ENCODE data around the gene SMCO4. TPM values are rescaled to one million over a fixed set of nuclear protein-coding genes. Genes with fewer than 3 reads are reported as not detected.
"Not testable (repeated sequence)": the region's sequence is repeated elsewhere in the genome, so short reads cannot be mapped to it uniquely, and the experiment has no call there.

SMCO4 gene
- total RNA-seq, 1 donor from 2014 or later: 2.6 TPM

- Histone ChIP-seq H3K4me3 (ENCODE audit: low read length in 3 of 3) (no peak overlapping the region), H3K9me3 (ENCODE audit: control insufficient read depth in 3 of 3, low read length in 3 of 3) (no peaks in the 10 kb centered on the region), H3K27me3 (ENCODE audit: control insufficient read depth in 3 of 3, insufficient read depth in 3 of 3, low read length in 3 of 3) (no peaks in the 10 kb centered on the region), H3K9ac (ENCODE audit: low read depth in 1 of 3, low read length in 3 of 3) (no peak overlapping the region), H3K36me3 (ENCODE audit: control insufficient read depth in 3 of 3, insufficient read depth in 3 of 3, low read length in 3 of 3) (no peaks in the 10 kb centered on the region), H3K4me1 (ENCODE audit: control insufficient read depth in 3 of 3, insufficient read depth in 3 of 3, low read length in 3 of 3) (no peaks in the 10 kb centered on the region), H3K27ac (ENCODE audit: low read depth, low read length) (no peak overlapping the region)
These were observed 78.2 kb downstream of the SMCO4 start for GRCh38 chr11:93464927-93465540.

DNA sequence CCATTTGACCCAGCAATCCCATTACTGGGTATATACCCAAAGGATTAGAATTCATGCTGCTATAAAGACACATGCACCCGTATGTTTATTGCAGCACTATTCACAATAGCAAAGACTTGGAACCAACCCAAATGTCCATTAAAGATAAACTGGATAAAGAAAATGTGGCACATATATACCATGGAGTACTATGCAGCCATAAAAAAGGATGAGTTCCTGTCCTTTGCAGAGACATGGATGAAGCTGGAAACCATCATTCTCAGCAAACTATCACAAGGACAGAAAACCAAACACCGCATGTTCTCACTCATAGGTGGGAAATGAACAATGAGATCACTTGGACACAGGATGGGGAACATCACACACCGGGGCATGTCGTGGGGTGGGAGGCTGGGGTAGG lies 79.5 kb downstream of the SMCO4 start:
- not testable (repeated sequence) for H3K36me3 ChIP-seq (ENCODE audit: control insufficient read depth in 3 of 3, insufficient read depth in 3 of 3, low read length in 3 of 3); H3K4me3 ChIP-seq (ENCODE audit: low read length in 3 of 3); H3K9ac ChIP-seq (ENCODE audit: low read depth in 1 of 3, low read length in 3 of 3); H3K4me1 ChIP-seq (ENCODE audit: control insufficient read depth in 3 of 3, insufficient read depth in 3 of 3, low read length in 3 of 3); H3K27me3 ChIP-seq (ENCODE audit: control insufficient read depth in 3 of 3, insufficient read depth in 3 of 3, low read length in 3 of 3); H3K9me3 ChIP-seq (ENCODE audit: control insufficient read depth in 3 of 3, low read length in 3 of 3); H3K27ac ChIP-seq (ENCODE audit: low read depth, low read length)

GRCh38 chr11:93458286-93458685 lies 84.9 kb downstream of the SMCO4 start:
- Histone ChIP-seq H3K4me3 (ENCODE audit: low read length in 3 of 3) (no peak overlapping the region), H3K9me3 (ENCODE audit: control insufficient read depth in 3 of 3, low read length in 3 of 3) (no peaks in the 10 kb centered on the region), H3K36me3 (ENCODE audit: control insufficient read depth in 3 of 3, insufficient read depth in 3 of 3, low read length in 3 of 3) (no peaks in the 10 kb centered on the region), H3K27me3 (ENCODE audit: control insufficient read depth in 3 of 3, insufficient read depth in 3 of 3, low read length in 3 of 3) (no peaks in the 10 kb centered on the region), H3K9ac (ENCODE audit: low read depth in 1 of 3, low read length in 3 of 3) (no peak overlapping the region), H3K27ac (ENCODE audit: low read depth, low read length) (no peak overlapping the region), H3K4me1 (ENCODE audit: control insufficient read depth in 3 of 3, insufficient read depth in 3 of 3, low read length in 3 of 3) (no peaks in the 10 kb centered on the region)

DNA sequence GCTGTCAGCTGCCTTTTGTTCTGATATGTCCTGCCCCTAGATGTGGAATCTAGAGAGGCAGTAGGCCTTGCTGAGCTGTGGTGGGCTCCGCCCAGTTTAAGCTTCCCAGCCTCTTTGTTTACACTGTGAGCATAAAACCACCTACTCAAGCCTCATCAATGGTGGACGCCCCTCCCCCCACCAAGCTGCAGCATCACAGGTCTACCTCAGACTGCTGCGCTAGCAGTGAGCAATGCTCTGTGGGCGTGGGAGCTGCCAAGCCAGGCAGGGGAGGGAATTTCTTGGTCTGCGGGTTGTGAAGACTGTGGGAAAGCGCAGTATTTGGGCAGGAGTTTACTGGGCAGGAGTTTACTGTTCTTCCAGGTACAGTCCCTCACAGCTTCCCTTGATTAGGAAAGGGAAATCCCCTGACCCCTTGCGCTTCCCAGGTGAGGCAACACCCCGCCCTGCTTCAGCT lies 98.5 kb downstream of the SMCO4 start:
- Histone ChIP-seq H3K27ac (ENCODE audit: low read depth, low read length) (no peak overlapping the region), H3K4me3 (ENCODE audit: low read length in 3 of 3) (no peak overlapping the region), H3K4me1 (ENCODE audit: control insufficient read depth in 3 of 3, insufficient read depth in 3 of 3, low read length in 3 of 3) (no peaks in the 10 kb centered on the region), H3K9me3 (ENCODE audit: control insufficient read depth in 3 of 3, low read length in 3 of 3) (no peaks in the 10 kb centered on the region), H3K27me3 (ENCODE audit: control insufficient read depth in 3 of 3, insufficient read depth in 3 of 3, low read length in 3 of 3) (no peaks in the 10 kb centered on the region), H3K36me3 (ENCODE audit: control insufficient read depth in 3 of 3, insufficient read depth in 3 of 3, low read length in 3 of 3) (no peaks in the 10 kb centered on the region), H3K9ac (ENCODE audit: low read depth in 1 of 3, low read length in 3 of 3) (no peak overlapping the region)

DNA sequence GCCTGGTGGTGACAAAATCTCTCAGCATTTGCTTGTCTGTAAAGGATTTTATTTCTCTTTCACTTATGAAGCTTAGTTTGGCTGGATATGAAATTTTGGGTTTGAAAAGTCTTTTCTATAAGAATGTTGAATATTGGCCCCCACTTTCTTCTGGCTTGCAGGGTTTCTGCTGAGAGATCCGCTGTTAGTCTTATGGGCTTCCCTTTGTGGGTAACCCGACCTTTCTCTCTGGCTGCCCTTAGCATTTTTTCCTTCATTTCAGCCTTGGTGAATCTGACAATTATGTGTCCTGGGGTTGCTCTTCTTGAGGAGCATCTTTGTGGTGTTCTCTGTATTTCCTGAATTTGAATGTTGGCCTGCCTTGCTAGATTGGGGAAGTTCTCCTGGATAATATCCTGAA lies 100.0 kb downstream of the SMCO4 start:
- not testable (repeated sequence) for H3K9me3 ChIP-seq (ENCODE audit: control insufficient read depth in 3 of 3, low read length in 3 of 3); H3K4me1 ChIP-seq (ENCODE audit: control insufficient read depth in 3 of 3, insufficient read depth in 3 of 3, low read length in 3 of 3); H3K27me3 ChIP-seq (ENCODE audit: control insufficient read depth in 3 of 3, insufficient read depth in 3 of 3, low read length in 3 of 3); H3K9ac ChIP-seq (ENCODE audit: low read depth in 1 of 3, low read length in 3 of 3); H3K27ac ChIP-seq (ENCODE audit: low read depth, low read length); H3K4me3 ChIP-seq (ENCODE audit: low read length in 3 of 3); H3K36me3 ChIP-seq (ENCODE audit: control insufficient read depth in 3 of 3, insufficient read depth in 3 of 3, low read length in 3 of 3)

DNA sequence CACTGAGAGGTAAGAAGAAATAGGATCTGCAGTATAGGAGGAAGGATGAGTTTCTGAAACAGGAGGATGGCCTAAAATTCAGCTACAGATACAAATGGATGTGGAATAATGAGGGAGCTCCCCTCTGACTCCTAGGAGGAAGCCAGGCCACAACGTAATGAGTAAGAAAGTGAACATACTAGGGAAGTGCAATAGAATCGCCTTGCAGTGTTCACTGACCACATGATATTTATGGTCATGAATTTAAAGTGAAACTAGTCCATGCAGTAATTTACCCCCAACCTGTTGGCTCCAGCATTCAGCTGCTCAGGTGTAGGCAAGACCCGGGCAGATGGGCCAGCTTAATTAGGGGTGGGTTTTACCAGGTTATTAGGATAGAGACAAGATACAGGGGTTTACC lies 110.9 kb downstream of the SMCO4 start:
- no peak overlapping the region for H3K9ac ChIP-seq (ENCODE audit: low read depth in 1 of 3, low read length in 3 of 3)
- no peak overlapping the region for H3K4me3 ChIP-seq (ENCODE audit: low read length in 3 of 3)
- no peaks in the 10 kb centered on the region for H3K36me3 ChIP-seq (ENCODE audit: control insufficient read depth in 3 of 3, insufficient read depth in 3 of 3, low read length in 3 of 3)
- no peak overlapping the region for H3K27ac ChIP-seq (ENCODE audit: low read depth, low read length)
- no peaks in the 10 kb centered on the region for H3K4me1 ChIP-seq (ENCODE audit: control insufficient read depth in 3 of 3, insufficient read depth in 3 of 3, low read length in 3 of 3)
- H3K9me3 ChIP-seq (ENCODE audit: control insufficient read depth in 3 of 3, low read length in 3 of 3): no peaks in the 10 kb centered on the region
- no peaks in the 10 kb centered on the region for H3K27me3 ChIP-seq (ENCODE audit: control insufficient read depth in 3 of 3, insufficient read depth in 3 of 3, low read length in 3 of 3)

Small RNA genes lying within 50 kb of the gene (small RNA-seq; reads per million reads assigned to genes)
- gene RN7SL223P: not detected

Other genes with a start within 250 kb of the SMCO4 start
- gene DEUP1, start 212.6 kb downstream of the SMCO4 start, total RNA-seq: not detected
- 9.4 TPM for gene CEP295, start 118.3 kb upstream of the SMCO4 start, total RNA-seq
- 164 TPM for gene TAF1D, start 198.1 kb upstream of the SMCO4 start, total RNA-seq
- 47.5 TPM for gene C11orf54, start 198.3 kb upstream of the SMCO4 start, total RNA-seq
- 25.1 TPM for gene MED17, start 240.9 kb upstream of the SMCO4 start, total RNA-seq